PC-3 (cell line): ENCODE measurements around the gene USP46.

Experiments
- CTCF ChIP-seq: fragments of 300-600 bp; sonication (generic); conservative IDR thresholded peaks from 2 replicates; pipeline ENCODE4 v1.5.1; 2017; ENCODE audit warnings: antibody characterized with exemption, low read depth, mild to moderate bottlenecking, low read length
- EZH2 ChIP-seq: fragments of 300-600 bp; sonication (generic); IDR thresholded peaks from one replicate; pipeline ENCODE4 v1.6.1; 2017; ENCODE audit warnings: antibody characterized with exemption, mild to moderate bottlenecking, low read length; ENCODE audit not compliant: unreplicated experiment
- EZH2phosphoT487 ChIP-seq: fragments of 300-600 bp; sonication (generic); IDR thresholded peaks from 2 replicates; pipeline ENCODE4 v1.6.1; 2018; ENCODE audit warnings: mild to moderate bottlenecking, antibody characterized with exemption, low read length, borderline replicate concordance

DNA sequence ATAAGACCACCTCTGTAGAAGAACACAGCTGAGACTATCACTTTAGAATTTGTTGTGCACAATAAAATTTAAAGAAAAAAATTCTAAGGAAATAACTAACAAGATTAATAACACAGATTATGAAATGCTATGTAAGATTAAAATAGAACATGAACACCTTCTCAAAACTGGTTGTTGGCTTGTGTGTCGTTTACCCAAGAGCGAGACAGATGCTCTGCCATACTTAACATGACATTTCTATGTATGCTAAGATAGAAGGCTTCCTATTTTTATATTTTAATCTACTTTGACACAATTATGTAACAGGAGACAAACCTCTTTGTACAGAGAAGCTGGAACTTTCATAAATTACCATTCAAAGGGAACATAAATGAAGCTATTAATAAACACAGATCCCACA is 30.1 kb downstream of the USP46 start:
- TF ChIP-seq CTCF (no peak), EZH2 (no peak), EZH2phosphoT487 (no peak)
